Thoracic aorta (tissue), 2 donors: ENCODE results near the gene SLC39A10. TPM values are rescaled to one million over a fixed set of nuclear protein-coding genes. Genes with fewer than 3 reads are reported as not detected.

ENCODE experiments used
- ATAC-seq: fragments of 150-250 bp; one replicate; pipeline ENCODE4 v1.8.0; 2017; ENCODE audit warnings: low read depth; ENCODE audit not compliant: insufficient number of reproducible peaks, low FRiP score
- DNase-seq: peaks from one replicate; pipeline ENCODE4 v3.0.0-alpha.2; 2020; ENCODE audit warnings: low spot score
- H3K27ac ChIP-seq, 2 donors: fragments of 200-600 bp; sonication (generic); 1 replicate in 1 of 2; 2 replicates in 1 of 2; pipeline ENCODE4 v1.5.1; 2016; ENCODE audit warnings: mild to moderate bottlenecking in 2 of 2, moderate library complexity in 2 of 2
- H3K27me3 ChIP-seq: fragments of 200-600 bp; sonication (generic); replicated peaks from 2 replicates; pipeline ENCODE4 v1.6.0; 2016; ENCODE audit warnings: mild to moderate bottlenecking; ENCODE audit not compliant: insufficient read depth
- H3K36me3 ChIP-seq: fragments of 200-600 bp; sonication (generic); one replicate; pipeline ENCODE4 v1.5.1; 2016
- H3K4me1 ChIP-seq, 2 donors: fragments of 200-600 bp; sonication (generic); 1 replicate in 1 of 2; 2 replicates in 1 of 2; pipeline versions ENCODE4 v1.5.1 to v1.6.0; 2016; ENCODE audit warnings: low read depth in 2 of 2, mild to moderate bottlenecking in 1 of 2; ENCODE audit not compliant: control insufficient read depth in 1 of 2
- H3K4me3 ChIP-seq: fragments of 200-600 bp; sonication (generic); 2 replicates; pipeline ENCODE4 v1.5.1; 2016; ENCODE audit warnings: mild to moderate bottlenecking
- H3K9me3 ChIP-seq: fragments of 200-600 bp; sonication (generic); 2 replicates; pipeline ENCODE4 v1.5.1; 2016
- total RNA-seq, 2 donors: library from RNA; depleted of rRNA; stranded (reverse); fragments of >200 nt; gene quantifications; one replicate each; pipeline versions ENCODE4 v1.1.0 to v1.2.3, GENCODE V29; 2016
- TF ChIP-seq, protein P1 (sequence below): fragments of 200-600 bp; sonication (generic); IDR thresholded peaks from one replicate; pipeline ENCODE4 v1.5.1; 2019; ENCODE audit warnings: antibody characterized with exemption

The SLC39A10 gene
- total RNA-seq, 2 donors from 2014 or later: 12.5 to 13.1 TPM

GRCh38 chr2:195666113-195666712 is 9.2 kb downstream of the SLC39A10 start:
- H3K27me3 ChIP-seq: no peaks in the 10 kb centered on the region
- TF ChIP-seq, protein P1, sequence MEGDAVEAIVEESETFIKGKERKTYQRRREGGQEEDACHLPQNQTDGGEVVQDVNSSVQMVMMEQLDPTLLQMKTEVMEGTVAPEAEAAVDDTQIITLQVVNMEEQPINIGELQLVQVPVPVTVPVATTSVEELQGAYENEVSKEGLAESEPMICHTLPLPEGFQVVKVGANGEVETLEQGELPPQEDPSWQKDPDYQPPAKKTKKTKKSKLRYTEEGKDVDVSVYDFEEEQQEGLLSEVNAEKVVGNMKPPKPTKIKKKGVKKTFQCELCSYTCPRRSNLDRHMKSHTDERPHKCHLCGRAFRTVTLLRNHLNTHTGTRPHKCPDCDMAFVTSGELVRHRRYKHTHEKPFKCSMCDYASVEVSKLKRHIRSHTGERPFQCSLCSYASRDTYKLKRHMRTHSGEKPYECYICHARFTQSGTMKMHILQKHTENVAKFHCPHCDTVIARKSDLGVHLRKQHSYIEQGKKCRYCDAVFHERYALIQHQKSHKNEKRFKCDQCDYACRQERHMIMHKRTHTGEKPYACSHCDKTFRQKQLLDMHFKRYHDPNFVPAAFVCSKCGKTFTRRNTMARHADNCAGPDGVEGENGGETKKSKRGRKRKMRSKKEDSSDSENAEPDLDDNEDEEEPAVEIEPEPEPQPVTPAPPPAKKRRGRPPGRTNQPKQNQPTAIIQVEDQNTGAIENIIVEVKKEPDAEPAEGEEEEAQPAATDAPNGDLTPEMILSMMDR: no peak
- H3K9me3 ChIP-seq: no peaks in the 10 kb centered on the region
- no peak overlapping the region for H3K4me3 ChIP-seq
- no peak overlapping the region for H3K27ac ChIP-seq
- peaks cover 0 to 8% of the 10 kb centered on the region in 2 donors for H3K4me1 ChIP-seq
- H3K36me3 ChIP-seq: no peaks in the 10 kb centered on the region
- DNase-seq (no peak), ATAC-seq (no peak)

DNA sequence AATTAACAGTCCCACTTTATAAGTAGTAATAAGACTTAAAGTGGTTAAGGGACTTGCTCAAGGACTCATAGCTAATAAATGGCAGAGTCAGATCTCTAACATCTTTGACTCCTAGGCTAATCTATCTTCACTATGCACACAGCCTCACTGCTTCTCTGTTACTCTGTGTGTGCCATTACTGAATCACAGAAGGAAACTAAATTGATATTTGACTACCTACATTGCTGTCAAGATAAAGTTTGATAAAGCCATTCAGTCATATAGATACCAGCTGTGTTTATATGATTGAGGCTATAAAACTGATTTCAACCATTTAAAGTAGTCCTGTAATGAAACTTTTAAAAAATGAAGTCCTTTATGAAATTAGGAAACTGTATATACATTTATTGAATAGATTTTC is 10.9 kb downstream of the SLC39A10 start:
- Histone ChIP-seq H3K4me1 (peaks cover 0 to 8% of the 10 kb centered on the region in 2 donors), H3K9me3 (no peaks in the 10 kb centered on the region), H3K4me3 (no peak overlapping the region), H3K27me3 (no peaks in the 10 kb centered on the region), H3K36me3 (no peaks in the 10 kb centered on the region), H3K27ac (no peak overlapping the region)
- no peak for DNase-seq
- no peak for ATAC-seq
- TF ChIP-seq, protein P1: no peak

DNA sequence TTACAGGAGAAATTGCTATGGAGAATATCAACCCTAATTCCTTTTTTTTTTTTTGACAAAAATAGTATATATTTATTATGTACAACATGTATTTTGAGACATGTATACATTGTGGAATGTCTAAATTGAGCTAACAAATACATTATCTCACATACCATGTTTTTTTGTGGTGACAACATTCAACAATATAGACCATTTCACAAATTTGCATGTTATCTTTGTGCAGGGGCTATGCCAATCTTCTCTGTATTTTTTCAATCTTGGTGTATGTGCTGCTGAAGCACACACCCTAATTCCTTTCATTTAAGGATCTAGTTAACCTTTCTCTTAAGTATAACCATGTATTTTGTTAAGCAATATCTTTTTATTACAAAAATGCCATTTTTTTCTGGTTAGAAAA is 13.2 kb downstream of the SLC39A10 start:
- Histone ChIP-seq H3K27me3 (no peaks in the 10 kb centered on the region), H3K4me1 (peaks cover 0 to 8% of the 10 kb centered on the region in 2 donors), H3K9me3 (no peaks in the 10 kb centered on the region), H3K4me3 (no peak overlapping the region), H3K36me3 (no peaks in the 10 kb centered on the region), H3K27ac (no peak overlapping the region)
- DNase-seq: no peak
- TF ChIP-seq, protein P1: no peak
- ATAC-seq: no peak

- Histone ChIP-seq H3K4me1 (peaks cover 0 to under 1% of the 10 kb centered on the region in 2 donors), H3K27me3 (no peaks in the 10 kb centered on the region), H3K9me3 (no peaks in the 10 kb centered on the region), H3K36me3 (no peaks in the 10 kb centered on the region), H3K27ac (no peak overlapping the region), H3K4me3 (no peak overlapping the region)
- no peak for DNase-seq
- TF ChIP-seq, protein P1: no peak
- no peak for ATAC-seq
These were observed 14.5 kb downstream of the SLC39A10 start for GRCh38 chr2:195671563-195671962.

DNA sequence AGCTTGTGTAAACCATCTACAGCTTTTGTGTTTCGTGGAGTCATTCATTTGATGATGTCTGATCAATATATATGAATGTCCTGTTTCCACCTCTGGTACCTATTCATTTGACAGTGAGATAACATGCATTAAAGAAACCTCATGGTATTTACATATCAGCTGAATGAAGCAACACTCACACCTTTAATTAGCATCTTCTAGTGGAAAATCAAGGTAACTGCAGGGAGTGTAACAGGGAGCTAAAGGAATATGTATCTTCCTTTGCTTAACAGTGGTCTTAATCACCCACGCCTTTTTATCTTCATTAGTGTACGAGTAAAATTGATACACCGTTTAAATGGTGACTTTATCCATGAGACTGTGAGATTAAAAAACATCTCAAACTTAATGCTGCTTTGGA is 15.6 kb downstream of the SLC39A10 start:
- H3K27ac ChIP-seq: no peak overlapping the region
- H3K27me3 ChIP-seq: no peaks in the 10 kb centered on the region
- no peaks in the 10 kb centered on the region for H3K9me3 ChIP-seq
- TF ChIP-seq, protein P1: no peak
- H3K4me1 ChIP-seq: no peaks in the 10 kb centered on the region
- ATAC-seq (no peak), DNase-seq (no peak)
- H3K4me3 ChIP-seq: no peak overlapping the region
- no peaks in the 10 kb centered on the region for H3K36me3 ChIP-seq
